ENCODE results near the gene BCAT1. TPM values are rescaled to one million over a fixed set of nuclear protein-coding genes. Genes with fewer than 3 reads are reported as not detected.

The BCAT1 gene
- polyA plus RNA-seq, 1 experiment: 61.1 TPM

GRCh38 chr12:24795699-24796347 is 153.1 kb downstream of the BCAT1 start:
- no peak for DNase-seq (ENCODE audit: low read depth, low spot score)
- H3K27me3 ChIP-seq (ENCODE audit: control insufficient read depth, insufficient read depth, low read length): no peaks in the 10 kb centered on the region
- TF ChIP-seq CTCF (IDR thresholded peaks at IDR 0.05; ENCODE audit: low read depth, low read length): no peak
- no peak overlapping the region for H3K4me3 ChIP-seq (ENCODE audit: low read depth, low read length)
- H3K9me3 ChIP-seq (ENCODE audit: control insufficient read depth, insufficient read depth, low read length): no peaks in the 10 kb centered on the region
- POLR2A ChIA-PET: no interaction called here
- CTCF ChIA-PET: no interaction called here
- H3K27ac ChIP-seq (ENCODE audit: low read depth, low read length): no peak overlapping the region

DNA sequence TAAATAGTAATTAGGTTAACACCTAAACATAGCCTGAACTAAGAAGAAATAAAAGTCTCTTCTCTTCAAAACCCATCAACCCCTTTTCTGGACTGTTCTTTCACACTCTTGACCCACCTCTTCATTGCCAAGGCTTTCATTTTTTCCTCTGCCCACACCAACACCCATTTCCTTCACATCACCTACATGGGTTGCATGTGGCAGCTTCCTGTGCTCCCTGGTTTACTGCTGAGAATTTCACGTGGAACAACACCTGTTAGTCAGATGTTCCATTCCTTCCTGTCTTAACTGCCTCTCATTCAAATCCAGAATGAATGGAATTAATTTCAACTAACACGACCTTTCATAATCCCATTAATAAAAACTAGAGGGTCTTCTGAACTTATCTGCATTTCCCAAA is 157.3 kb downstream of the BCAT1 start:
- Histone ChIP-seq H3K27me3 (ENCODE audit: control insufficient read depth, insufficient read depth, low read length) (no peaks in the 10 kb centered on the region), H3K4me3 (ENCODE audit: low read depth, low read length) (no peak overlapping the region), H3K9me3 (ENCODE audit: control insufficient read depth, insufficient read depth, low read length) (no peaks in the 10 kb centered on the region), H3K27ac (ENCODE audit: low read depth, low read length) (no peak overlapping the region)
- DNase-seq (ENCODE audit: low read depth, low spot score): no peak
- TF ChIP-seq CTCF (IDR thresholded peaks at IDR 0.05; ENCODE audit: low read depth, low read length): no peak
- POLR2A ChIA-PET: no interaction called here
- CTCF ChIA-PET: no interaction called here

DNA sequence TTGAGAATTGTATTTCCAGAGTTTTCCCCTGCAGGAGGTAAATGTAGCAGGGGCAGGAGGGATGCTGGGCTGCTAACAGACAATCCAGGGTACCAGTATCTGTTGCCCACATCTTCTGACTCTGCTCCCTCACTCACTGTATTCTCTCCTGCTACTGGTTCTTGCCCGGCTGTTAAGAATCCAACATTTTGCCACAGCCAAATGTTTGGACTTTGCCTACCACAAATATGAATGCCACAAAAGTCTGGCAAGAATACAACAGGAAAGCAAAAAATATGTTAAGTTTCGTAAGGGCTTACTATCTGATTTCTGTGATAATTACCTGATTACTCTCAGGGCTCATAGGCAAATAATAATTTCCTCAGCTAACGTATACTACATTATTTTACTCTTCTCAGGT is 160.0 kb downstream of the BCAT1 start:
- ChIA-PET CTCF (no interaction called here), POLR2A (no interaction called here)
- no peak for TF ChIP-seq CTCF (IDR thresholded peaks at IDR 0.05; ENCODE audit: low read depth, low read length)
- Histone ChIP-seq H3K4me3 (ENCODE audit: low read depth, low read length) (no peak overlapping the region), H3K27me3 (ENCODE audit: control insufficient read depth, insufficient read depth, low read length) (no peaks in the 10 kb centered on the region), H3K9me3 (ENCODE audit: control insufficient read depth, insufficient read depth, low read length) (no peaks in the 10 kb centered on the region), H3K27ac (ENCODE audit: low read depth, low read length) (no peak overlapping the region)
- no peak for DNase-seq (ENCODE audit: low read depth, low spot score)

DNA sequence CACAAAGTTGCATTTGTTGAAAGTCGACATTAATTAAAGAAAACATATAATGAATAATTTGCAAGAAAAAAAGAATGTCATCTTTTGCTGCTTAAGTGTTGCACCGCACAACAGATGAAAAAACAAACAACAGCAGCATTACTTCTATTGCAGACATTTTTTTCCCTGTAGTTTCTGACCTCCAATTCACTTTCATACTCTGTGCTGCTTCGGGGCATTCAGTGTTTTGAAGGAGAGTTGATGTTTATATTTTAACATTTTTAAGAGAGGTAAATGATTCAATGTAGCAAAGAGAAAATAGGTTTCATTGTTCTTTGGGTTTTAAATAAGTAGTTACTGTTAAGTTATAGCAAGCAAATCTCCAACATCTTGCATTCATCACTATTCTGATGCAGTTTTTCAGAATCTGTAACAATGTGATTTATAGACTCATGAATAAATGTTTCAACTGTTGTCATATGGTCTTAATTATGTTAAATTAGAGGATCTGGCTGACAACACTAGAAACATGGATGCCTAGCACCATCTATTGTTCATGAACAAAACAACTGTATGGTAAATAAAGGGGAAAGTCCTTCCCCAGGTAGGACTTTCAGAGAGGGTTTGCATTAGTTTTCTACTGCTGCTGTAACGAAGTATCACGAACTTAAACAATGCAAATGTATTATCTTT is 168.1 kb downstream of the BCAT1 start:
- no peak overlapping the region for H3K4me3 ChIP-seq (ENCODE audit: low read depth, low read length)
- no peaks in the 10 kb centered on the region for H3K27me3 ChIP-seq (ENCODE audit: control insufficient read depth, insufficient read depth, low read length)
- no peaks in the 10 kb centered on the region for H3K9me3 ChIP-seq (ENCODE audit: control insufficient read depth, insufficient read depth, low read length)
- no peak for DNase-seq (ENCODE audit: low read depth, low spot score)
- POLR2A ChIA-PET: no interaction called here
- no peak overlapping the region for H3K27ac ChIP-seq (ENCODE audit: low read depth, low read length)
- peak; percentile 26; the same call in 1 of the 2 replicates for TF ChIP-seq CTCF (IDR thresholded peaks at IDR 0.05; ENCODE audit: low read depth, low read length)
- CTCF ChIA-PET: interaction anchor here (4.5 kb wide), 1 partner anchor 1576 kb away, joined by 47 read pairs; no protein-coding TSS in a partner anchor
